SU-DHL-6 (cell line): ENCODE measurements around the gene FKBP11.

ENCODE experiments used
- H2AFZ ChIP-seq: fragments of 200-600 bp; sonication (generic); 2 replicates; pipeline ENCODE4 v1.6.1; 2014; ENCODE audit warnings: low read depth, mild to moderate bottlenecking, moderate library complexity, mixed read lengths, antibody characterized with exemption, low read length; ENCODE audit not compliant: severe bottlenecking
- H3F3A ChIP-seq: fragments of 200-600 bp; shearing (Covaris generic); 2 replicates; pipeline ENCODE4 v1.6.0; 2016; ENCODE audit warnings: antibody characterized with exemption, mild to moderate bottlenecking; ENCODE audit not compliant: insufficient read depth
- H3K27ac ChIP-seq: fragments of 200-600 bp; sonication (generic); 2 replicates; pipeline ENCODE4 v1.5.1; 2016; ENCODE audit warnings: low read depth, mild to moderate bottlenecking, low read length, moderate library complexity, mixed read lengths
- H3K27me3 ChIP-seq: fragments of 200-600 bp; sonication (generic), shearing (Covaris generic); 2 replicates; pipeline ENCODE4 v1.6.0; 2014; ENCODE audit warnings: mild to moderate bottlenecking, low read length
- H3K36me3 ChIP-seq: fragments of 200-600 bp; sonication (generic); 2 replicates; pipeline ENCODE4 v1.6.1; 2014; ENCODE audit warnings: mild to moderate bottlenecking, low read length, mixed read lengths
- H3K4me2 ChIP-seq: fragments of 300-600, 200-600 bp; shearing (Covaris generic), sonication (generic); 2 replicates; pipeline ENCODE4 v1.6.0; 2014; ENCODE audit warnings: low read length, low read depth, mild to moderate bottlenecking; ENCODE audit not compliant: poor library complexity, severe bottlenecking
- H3K4me3 ChIP-seq: fragments of 200-600 bp; sonication (generic); 2 replicates; pipeline ENCODE4 v1.5.1; 2014; ENCODE audit warnings: antibody characterized with exemption, low read length, mild to moderate bottlenecking, mixed read lengths; ENCODE audit not compliant: insufficient read depth, poor library complexity, severe bottlenecking
- H3K79me2 ChIP-seq: fragments of 200-600 bp; sonication (generic); 2 replicates; pipeline ENCODE4 v1.6.1; 2014; ENCODE audit warnings: mild to moderate bottlenecking, low read length, moderate library complexity; ENCODE audit not compliant: insufficient read depth
- H3K9ac ChIP-seq: fragments of 200-600 bp; sonication (generic); 2 replicates; pipeline ENCODE4 v1.7.0; 2014; ENCODE audit warnings: mild to moderate bottlenecking, low read length
- H3K9me2 ChIP-seq: fragments of 200-600 bp; sonication (generic); replicated peaks from 2 replicates; pipeline ENCODE4 v1.6.1; 2014; ENCODE audit warnings: low read length; ENCODE audit not compliant: insufficient read depth
- H3K9me3 ChIP-seq: fragments of 200-600 bp; sonication (generic); 2 replicates; pipeline ENCODE4 v1.6.1; 2014; ENCODE audit warnings: low read length, mixed read lengths; ENCODE audit not compliant: insufficient read depth
- H4K20me1 ChIP-seq: fragments of 200-600 bp; sonication (generic); 2 replicates; pipeline ENCODE4 v1.6.1; 2014; ENCODE audit warnings: low read depth, mild to moderate bottlenecking, antibody characterized with exemption, low read length, moderate library complexity, mixed read lengths
- EZH2phosphoT487 ChIP-seq: fragments of 200-600 bp; sonication (generic), shearing (Covaris generic); conservative IDR thresholded peaks from 2 replicates; pipeline ENCODE4 v1.6.1; 2018; ENCODE audit warnings: mild to moderate bottlenecking, antibody characterized with exemption, low read length, moderate library complexity, mixed read lengths
- TF ChIP-seq, protein P1 (sequence below): fragments of 200-600 bp; sonication (generic); IDR thresholded peaks from one replicate; pipeline ENCODE4 v1.5.1; 2017; ENCODE audit warnings: antibody characterized with exemption, mild to moderate bottlenecking, low read length, moderate library complexity; ENCODE audit not compliant: insufficient read depth, poor library complexity, severe bottlenecking

The FKBP11 gene

GRCh38 chr12:48873096-48873495 is 52.2 kb downstream of the FKBP11 start:
- Histone ChIP-seq H3K4me2 (no peak overlapping the region), H2AFZ (no peak overlapping the region), H3K9me2 (no peaks in the 10 kb centered on the region), H3F3A (no peaks in the 10 kb centered on the region), H3K9ac (no peak overlapping the region), H3K79me2 (no peaks in the 10 kb centered on the region), H3K9me3 (no peaks in the 10 kb centered on the region), H3K27me3 (no peaks in the 10 kb centered on the region), H4K20me1 (no peaks in the 10 kb centered on the region), H3K36me3 (no peaks in the 10 kb centered on the region), H3K27ac (no peak overlapping the region), H3K4me3 (no peak overlapping the region)
- TF ChIP-seq EZH2phosphoT487, result no peak
- TF ChIP-seq, protein P1, sequence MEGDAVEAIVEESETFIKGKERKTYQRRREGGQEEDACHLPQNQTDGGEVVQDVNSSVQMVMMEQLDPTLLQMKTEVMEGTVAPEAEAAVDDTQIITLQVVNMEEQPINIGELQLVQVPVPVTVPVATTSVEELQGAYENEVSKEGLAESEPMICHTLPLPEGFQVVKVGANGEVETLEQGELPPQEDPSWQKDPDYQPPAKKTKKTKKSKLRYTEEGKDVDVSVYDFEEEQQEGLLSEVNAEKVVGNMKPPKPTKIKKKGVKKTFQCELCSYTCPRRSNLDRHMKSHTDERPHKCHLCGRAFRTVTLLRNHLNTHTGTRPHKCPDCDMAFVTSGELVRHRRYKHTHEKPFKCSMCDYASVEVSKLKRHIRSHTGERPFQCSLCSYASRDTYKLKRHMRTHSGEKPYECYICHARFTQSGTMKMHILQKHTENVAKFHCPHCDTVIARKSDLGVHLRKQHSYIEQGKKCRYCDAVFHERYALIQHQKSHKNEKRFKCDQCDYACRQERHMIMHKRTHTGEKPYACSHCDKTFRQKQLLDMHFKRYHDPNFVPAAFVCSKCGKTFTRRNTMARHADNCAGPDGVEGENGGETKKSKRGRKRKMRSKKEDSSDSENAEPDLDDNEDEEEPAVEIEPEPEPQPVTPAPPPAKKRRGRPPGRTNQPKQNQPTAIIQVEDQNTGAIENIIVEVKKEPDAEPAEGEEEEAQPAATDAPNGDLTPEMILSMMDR, result no peak
